ENCODE results near the gene MBP. TPM values are rescaled to one million over a fixed set of nuclear protein-coding genes. Genes with fewer than 3 reads are reported as not detected.

MBP gene
- total RNA-seq, 1 donor from 2014 or later, result 22.4 TPM

GRCh38 chr18:76982841-76983583 lies 149.6 kb downstream of the MBP start:
- Histone ChIP-seq H3K9me3 (ENCODE audit: control insufficient read depth in 3 of 3, low read length in 3 of 3) (no peaks in the 10 kb centered on the region), H3K4me3 (ENCODE audit: low read length in 3 of 3) (peak overlapping the region in 1 of 3 donors; percentile 35), H3K9ac (ENCODE audit: low read depth in 1 of 3, low read length in 3 of 3) (no peak overlapping the region), H3K27me3 (ENCODE audit: control insufficient read depth in 3 of 3, insufficient read depth in 3 of 3, low read length in 3 of 3) (no peaks in the 10 kb centered on the region), H3K4me1 (ENCODE audit: control insufficient read depth in 3 of 3, insufficient read depth in 3 of 3, low read length in 3 of 3) (peaks cover 0 to 7% (median 3%) of the 10 kb centered on the region in 3 donors), H3K36me3 (ENCODE audit: control insufficient read depth in 3 of 3, insufficient read depth in 3 of 3, low read length in 3 of 3) (peaks cover 9 to 21% (median 11%) of the 10 kb centered on the region in 3 donors), H3K27ac (ENCODE audit: low read depth, low read length) (no peak overlapping the region)

GRCh38 chr18:76982038-76982437 lies 150.5 kb downstream of the MBP start:
- Histone ChIP-seq H3K9me3 (ENCODE audit: control insufficient read depth in 3 of 3, low read length in 3 of 3) (no peaks in the 10 kb centered on the region), H3K27me3 (ENCODE audit: control insufficient read depth in 3 of 3, insufficient read depth in 3 of 3, low read length in 3 of 3) (no peaks in the 10 kb centered on the region), H3K4me3 (ENCODE audit: low read length in 3 of 3) (no peak overlapping the region), H3K27ac (ENCODE audit: low read depth, low read length) (no peak overlapping the region), H3K9ac (ENCODE audit: low read depth in 1 of 3, low read length in 3 of 3) (no peak overlapping the region), H3K4me1 (ENCODE audit: control insufficient read depth in 3 of 3, insufficient read depth in 3 of 3, low read length in 3 of 3) (peaks cover 9 to 17% (median 13%) of the 10 kb centered on the region in 3 donors), H3K36me3 (ENCODE audit: control insufficient read depth in 3 of 3, insufficient read depth in 3 of 3, low read length in 3 of 3) (peaks cover 8 to 21% (median 9%) of the 10 kb centered on the region in 3 donors)

GRCh38 chr18:76981396-76981968 lies 151.1 kb downstream of the MBP start:
- no peak overlapping the region for H3K4me3 ChIP-seq (ENCODE audit: low read length in 3 of 3)
- H3K9ac ChIP-seq (ENCODE audit: low read depth in 1 of 3, low read length in 3 of 3), result no peak overlapping the region
- H3K27me3 ChIP-seq (ENCODE audit: control insufficient read depth in 3 of 3, insufficient read depth in 3 of 3, low read length in 3 of 3), result no peaks in the 10 kb centered on the region
- H3K27ac ChIP-seq (ENCODE audit: low read depth, low read length), result no peak overlapping the region
- peaks cover 10 to 17% (median 13%) of the 10 kb centered on the region in 3 donors for H3K4me1 ChIP-seq (ENCODE audit: control insufficient read depth in 3 of 3, insufficient read depth in 3 of 3, low read length in 3 of 3)
- no peaks in the 10 kb centered on the region for H3K9me3 ChIP-seq (ENCODE audit: control insufficient read depth in 3 of 3, low read length in 3 of 3)
- peaks cover 8 to 20% (median 9%) of the 10 kb centered on the region in 3 donors for H3K36me3 ChIP-seq (ENCODE audit: control insufficient read depth in 3 of 3, insufficient read depth in 3 of 3, low read length in 3 of 3)

- Histone ChIP-seq H3K9ac (ENCODE audit: low read depth in 1 of 3, low read length in 3 of 3) (no peak overlapping the region), H3K36me3 (ENCODE audit: control insufficient read depth in 3 of 3, insufficient read depth in 3 of 3, low read length in 3 of 3) (peaks cover 4 to 16% (median 8%) of the 10 kb centered on the region in 3 donors), H3K27ac (ENCODE audit: low read depth, low read length) (no peak overlapping the region), H3K4me1 (ENCODE audit: control insufficient read depth in 3 of 3, insufficient read depth in 3 of 3, low read length in 3 of 3) (peaks cover 10 to 17% (median 13%) of the 10 kb centered on the region in 3 donors), H3K4me3 (ENCODE audit: low read length in 3 of 3) (no peak overlapping the region), H3K9me3 (ENCODE audit: control insufficient read depth in 3 of 3, low read length in 3 of 3) (no peaks in the 10 kb centered on the region), H3K27me3 (ENCODE audit: control insufficient read depth in 3 of 3, insufficient read depth in 3 of 3, low read length in 3 of 3) (no peaks in the 10 kb centered on the region)
These were observed 151.8 kb downstream of the MBP start for GRCh38 chr18:76980663-76981395.

- Histone ChIP-seq H3K36me3 (ENCODE audit: control insufficient read depth in 3 of 3, insufficient read depth in 3 of 3, low read length in 3 of 3) (peaks cover 4 to 16% (median 8%) of the 10 kb centered on the region in 3 donors), H3K27ac (ENCODE audit: low read depth, low read length) (no peak overlapping the region), H3K4me1 (ENCODE audit: control insufficient read depth in 3 of 3, insufficient read depth in 3 of 3, low read length in 3 of 3) (peaks cover 10 to 17% (median 13%) of the 10 kb centered on the region in 3 donors), H3K9me3 (ENCODE audit: control insufficient read depth in 3 of 3, low read length in 3 of 3) (no peaks in the 10 kb centered on the region), H3K9ac (ENCODE audit: low read depth in 1 of 3, low read length in 3 of 3) (no peak overlapping the region), H3K4me3 (ENCODE audit: low read length in 3 of 3) (no peak overlapping the region), H3K27me3 (ENCODE audit: control insufficient read depth in 3 of 3, insufficient read depth in 3 of 3, low read length in 3 of 3) (no peaks in the 10 kb centered on the region)
These were observed 152.7 kb downstream of the MBP start for GRCh38 chr18:76979906-76980305.

GRCh38 chr18:76979111-76979751 lies 153.4 kb downstream of the MBP start:
- H3K4me3 ChIP-seq (ENCODE audit: low read length in 3 of 3), result no peak overlapping the region
- no peaks in the 10 kb centered on the region for H3K27me3 ChIP-seq (ENCODE audit: control insufficient read depth in 3 of 3, insufficient read depth in 3 of 3, low read length in 3 of 3)
- peaks cover 4 to 16% (median 8%) of the 10 kb centered on the region in 3 donors for H3K36me3 ChIP-seq (ENCODE audit: control insufficient read depth in 3 of 3, insufficient read depth in 3 of 3, low read length in 3 of 3)
- H3K9ac ChIP-seq (ENCODE audit: low read depth in 1 of 3, low read length in 3 of 3), result no peak overlapping the region
- peaks cover 10 to 17% (median 13%) of the 10 kb centered on the region in 3 donors for H3K4me1 ChIP-seq (ENCODE audit: control insufficient read depth in 3 of 3, insufficient read depth in 3 of 3, low read length in 3 of 3)
- no peak overlapping the region for H3K27ac ChIP-seq (ENCODE audit: low read depth, low read length)
- no peaks in the 10 kb centered on the region for H3K9me3 ChIP-seq (ENCODE audit: control insufficient read depth in 3 of 3, low read length in 3 of 3)

- Histone ChIP-seq H3K9me3 (ENCODE audit: control insufficient read depth in 3 of 3, low read length in 3 of 3) (no peaks in the 10 kb centered on the region), H3K27ac (ENCODE audit: low read depth, low read length) (no peak overlapping the region), H3K4me3 (ENCODE audit: low read length in 3 of 3) (no peak overlapping the region), H3K9ac (ENCODE audit: low read depth in 1 of 3, low read length in 3 of 3) (no peak overlapping the region), H3K4me1 (ENCODE audit: control insufficient read depth in 3 of 3, insufficient read depth in 3 of 3, low read length in 3 of 3) (peaks cover 10 to 16% (median 13%) of the 10 kb centered on the region in 3 donors), H3K27me3 (ENCODE audit: control insufficient read depth in 3 of 3, insufficient read depth in 3 of 3, low read length in 3 of 3) (no peaks in the 10 kb centered on the region), H3K36me3 (ENCODE audit: control insufficient read depth in 3 of 3, insufficient read depth in 3 of 3, low read length in 3 of 3) (peaks cover 4 to 16% (median 8%) of the 10 kb centered on the region in 3 donors)
These were observed 154.0 kb downstream of the MBP start for GRCh38 chr18:76978616-76979015.

GRCh38 chr18:76977684-76978232 lies 154.8 kb downstream of the MBP start:
- no peaks in the 10 kb centered on the region for H3K9me3 ChIP-seq (ENCODE audit: control insufficient read depth in 3 of 3, low read length in 3 of 3)
- no peak overlapping the region for H3K4me3 ChIP-seq (ENCODE audit: low read length in 3 of 3)
- H3K36me3 ChIP-seq (ENCODE audit: control insufficient read depth in 3 of 3, insufficient read depth in 3 of 3, low read length in 3 of 3), result peaks cover 4 to 16% (median 8%) of the 10 kb centered on the region in 3 donors
- no peak overlapping the region for H3K9ac ChIP-seq (ENCODE audit: low read depth in 1 of 3, low read length in 3 of 3)
- H3K27me3 ChIP-seq (ENCODE audit: control insufficient read depth in 3 of 3, insufficient read depth in 3 of 3, low read length in 3 of 3), result no peaks in the 10 kb centered on the region
- H3K27ac ChIP-seq (ENCODE audit: low read depth, low read length), result no peak overlapping the region
- H3K4me1 ChIP-seq (ENCODE audit: control insufficient read depth in 3 of 3, insufficient read depth in 3 of 3, low read length in 3 of 3), result peaks cover 10 to 13% (median 11%) of the 10 kb centered on the region in 3 donors

- no peaks in the 10 kb centered on the region for H3K9me3 ChIP-seq (ENCODE audit: control insufficient read depth in 3 of 3, low read length in 3 of 3)
- H3K36me3 ChIP-seq (ENCODE audit: control insufficient read depth in 3 of 3, insufficient read depth in 3 of 3, low read length in 3 of 3), result peaks cover 4 to 16% (median 8%) of the 10 kb centered on the region in 3 donors
- peaks cover 10 to 13% (median 11%) of the 10 kb centered on the region in 3 donors for H3K4me1 ChIP-seq (ENCODE audit: control insufficient read depth in 3 of 3, insufficient read depth in 3 of 3, low read length in 3 of 3)
- peak overlapping the region in 1 of 3 donors; percentile 37 for H3K4me3 ChIP-seq (ENCODE audit: low read length in 3 of 3)
- no peak overlapping the region for H3K9ac ChIP-seq (ENCODE audit: low read depth in 1 of 3, low read length in 3 of 3)
- no peak overlapping the region for H3K27ac ChIP-seq (ENCODE audit: low read depth, low read length)
- H3K27me3 ChIP-seq (ENCODE audit: control insufficient read depth in 3 of 3, insufficient read depth in 3 of 3, low read length in 3 of 3), result no peaks in the 10 kb centered on the region
These were observed 155.4 kb downstream of the MBP start for GRCh38 chr18:76977108-76977621.

Data from skeletal muscle tissue (tissue), 4 donors.